Measurements from ENCODE around the gene TSHZ2.

DNA sequence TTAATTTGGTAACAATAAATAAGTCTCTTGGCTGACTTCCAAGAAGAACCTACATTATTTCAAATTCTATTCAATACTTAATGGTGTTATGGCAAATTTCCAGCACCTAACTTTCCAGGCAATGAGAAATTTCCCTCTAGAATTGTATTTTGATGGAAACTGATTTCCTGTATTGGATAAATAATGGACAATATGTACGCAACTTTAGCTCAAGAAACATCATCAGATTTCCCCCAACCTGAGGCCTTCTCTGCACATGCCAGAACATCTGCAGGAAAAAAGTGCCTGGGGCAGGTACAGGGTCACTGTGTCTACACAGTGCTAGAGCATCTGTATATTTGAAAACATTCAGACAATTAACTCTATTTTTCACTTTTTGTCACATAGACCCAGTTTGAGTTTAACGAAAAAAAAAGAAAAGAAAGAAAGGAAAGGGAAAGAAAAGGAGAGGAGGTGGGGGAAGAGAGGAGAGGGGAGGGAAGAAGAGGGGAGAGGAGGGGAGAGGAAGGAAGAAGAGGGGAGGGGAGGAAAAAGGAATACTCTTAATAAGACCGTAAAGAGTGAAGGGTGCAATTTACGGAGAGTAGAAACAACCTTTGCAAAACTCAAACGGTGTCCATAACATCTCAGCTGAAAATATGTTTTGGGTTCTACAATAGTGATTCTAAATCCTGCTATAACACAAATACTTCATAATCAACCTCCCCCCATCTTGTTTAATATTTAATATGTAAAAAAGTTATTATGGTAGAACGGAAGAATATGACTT is 130.0 kb downstream of the TSHZ2 start:
- TF ChIP-seq NFYB (IDR thresholded peaks at IDR 0.05; ENCODE audit: extremely low read depth, insufficient read length) (no peak), ZNF232 (CRISPR knock-in tag; IDR thresholded peaks at IDR 0.05) (no peak)
- TF ChIP-seq, protein P1, sequence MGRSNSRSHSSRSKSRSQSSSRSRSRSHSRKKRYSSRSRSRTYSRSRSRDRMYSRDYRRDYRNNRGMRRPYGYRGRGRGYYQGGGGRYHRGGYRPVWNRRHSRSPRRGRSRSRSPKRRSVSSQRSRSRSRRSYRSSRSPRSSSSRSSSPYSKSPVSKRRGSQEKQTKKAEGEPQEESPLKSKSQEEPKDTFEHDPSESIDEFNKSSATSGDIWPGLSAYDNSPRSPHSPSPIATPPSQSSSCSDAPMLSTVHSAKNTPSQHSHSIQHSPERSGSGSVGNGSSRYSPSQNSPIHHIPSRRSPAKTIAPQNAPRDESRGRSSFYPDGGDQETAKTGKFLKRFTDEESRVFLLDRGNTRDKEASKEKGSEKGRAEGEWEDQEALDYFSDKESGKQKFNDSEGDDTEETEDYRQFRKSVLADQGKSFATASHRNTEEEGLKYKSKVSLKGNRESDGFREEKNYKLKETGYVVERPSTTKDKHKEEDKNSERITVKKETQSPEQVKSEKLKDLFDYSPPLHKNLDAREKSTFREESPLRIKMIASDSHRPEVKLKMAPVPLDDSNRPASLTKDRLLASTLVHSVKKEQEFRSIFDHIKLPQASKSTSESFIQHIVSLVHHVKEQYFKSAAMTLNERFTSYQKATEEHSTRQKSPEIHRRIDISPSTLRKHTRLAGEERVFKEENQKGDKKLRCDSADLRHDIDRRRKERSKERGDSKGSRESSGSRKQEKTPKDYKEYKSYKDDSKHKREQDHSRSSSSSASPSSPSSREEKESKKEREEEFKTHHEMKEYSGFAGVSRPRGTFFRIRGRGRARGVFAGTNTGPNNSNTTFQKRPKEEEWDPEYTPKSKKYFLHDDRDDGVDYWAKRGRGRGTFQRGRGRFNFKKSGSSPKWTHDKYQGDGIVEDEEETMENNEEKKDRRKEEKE (IDR thresholded peaks at IDR 0.05; ENCODE audit: borderline replicate concordance in 1 of 2, control insufficient read depth in 1 of 2, low read depth in 2 of 2, low read length in 1 of 2): no peak
